Cardiac muscle cell (in vitro differentiated cells and primary cell): ENCODE results near the gene C17orf67. TPM values are rescaled to one million over a fixed set of nuclear protein-coding genes. Genes with fewer than 3 reads are reported as not detected.

Source experiments
- DNase-seq, 2 donors: peaks; one replicate each; pipeline versions ENCODE4 v3.0.0 to v3.0.0-alpha.2; 2010 to 2017; ENCODE audit warnings: low read depth in 1 of 2, low spot score in 1 of 2
- H3K27ac ChIP-seq: fragments of 200-600 bp; sonication (generic); 2 replicates; pipeline ENCODE4 v1.5.1; 2016
- H3K27me3 ChIP-seq: fragments of 200-600 bp; sonication (generic); 2 replicates; pipeline ENCODE4 v1.6.0; 2016; ENCODE audit warnings: control low read depth
- H3K36me3 ChIP-seq: fragments of 200-600 bp; sonication (generic); 2 replicates; pipeline ENCODE4 v1.5.1; 2016; ENCODE audit warnings: control low read depth
- H3K4me1 ChIP-seq: fragments of 200-600 bp; sonication (generic); 2 replicates; pipeline ENCODE4 v1.8.1; 2017; ENCODE audit warnings: low read depth, mild to moderate bottlenecking, mixed run types
- H3K4me3 ChIP-seq: fragments of 200-600 bp; sonication (generic); 2 replicates; pipeline ENCODE4 v1.5.1; 2016; ENCODE audit warnings: mild to moderate bottlenecking
- H3K9me3 ChIP-seq: fragments of 200-600 bp; sonication (generic); 2 replicates; pipeline ENCODE4 v1.5.1; 2017; ENCODE audit warnings: low read depth, mild to moderate bottlenecking, control low read depth
- CTCF ChIP-seq: IDR thresholded peaks from 2 replicates; pipeline ENCODE4 v1.5.1; 2012; ENCODE audit warnings: low read depth, mild to moderate bottlenecking, low read length
- polyA plus RNA-seq: library from polyadenylated mRNA; unstranded; fragments of >200 nt; fragmentation: Nextera tagmentation; extraction: Ambion mirVana; gene quantifications from 2 replicates; pipeline ENCODE4 v1.2.1, GENCODE V29; 2016
- total RNA-seq: library from RNA; depleted of rRNA; stranded (reverse); fragments of >200 nt; gene quantifications from 2 replicates; pipeline ENCODE4 v1.2.3, GENCODE V29; 2016

The C17orf67 gene
- total and polyA plus RNA-seq, 2 experiments from 2014 or later, result 0.74 to 2.6 TPM

- no peak overlapping the region for H3K4me3 ChIP-seq
- H3K36me3 ChIP-seq, result no peaks in the 10 kb centered on the region
- no peaks in the 10 kb centered on the region for H3K9me3 ChIP-seq
- no peak for TF ChIP-seq CTCF
- no peak overlapping the region for H3K27ac ChIP-seq
- no peak for DNase-seq
- H3K27me3 ChIP-seq, result no peaks in the 10 kb centered on the region
- no peaks in the 10 kb centered on the region for H3K4me1 ChIP-seq
These were observed 40.2 kb downstream of the C17orf67 start for GRCh38 chr17:56793531-56793930.

GRCh38 chr17:56792267-56792666 is 41.5 kb downstream of the C17orf67 start:
- no peak overlapping the region for H3K4me3 ChIP-seq
- no peak for DNase-seq
- no peaks in the 10 kb centered on the region for H3K36me3 ChIP-seq
- no peak for TF ChIP-seq CTCF
- H3K4me1 ChIP-seq, result no peaks in the 10 kb centered on the region
- no peaks in the 10 kb centered on the region for H3K27me3 ChIP-seq
- H3K27ac ChIP-seq, result no peak overlapping the region
- H3K9me3 ChIP-seq, result no peaks in the 10 kb centered on the region

- no peak for TF ChIP-seq CTCF
- no peak overlapping the region for H3K4me3 ChIP-seq
- no peak overlapping the region for H3K27ac ChIP-seq
- no peaks in the 10 kb centered on the region for H3K4me1 ChIP-seq
- H3K9me3 ChIP-seq, result no peaks in the 10 kb centered on the region
- DNase-seq, result peak in 1 of 2 donors; percentile 84
- no peaks in the 10 kb centered on the region for H3K27me3 ChIP-seq
- no peaks in the 10 kb centered on the region for H3K36me3 ChIP-seq
These were observed 46.7 kb downstream of the C17orf67 start for GRCh38 chr17:56786989-56787482.

- DNase-seq, result no peak
- Histone ChIP-seq H3K36me3 (no peaks in the 10 kb centered on the region), H3K4me3 (no peak overlapping the region), H3K27me3 (no peaks in the 10 kb centered on the region), H3K9me3 (no peaks in the 10 kb centered on the region), H3K27ac (no peak overlapping the region), H3K4me1 (no peaks in the 10 kb centered on the region)
- no peak for TF ChIP-seq CTCF
These were observed 47.6 kb downstream of the C17orf67 start for GRCh38 chr17:56785997-56786680.

- TF ChIP-seq CTCF, result no peak
- DNase-seq, result no peak
- no peaks in the 10 kb centered on the region for H3K4me1 ChIP-seq
- no peaks in the 10 kb centered on the region for H3K27me3 ChIP-seq
- no peak overlapping the region for H3K27ac ChIP-seq
- H3K4me3 ChIP-seq, result no peak overlapping the region
- H3K36me3 ChIP-seq, result no peaks in the 10 kb centered on the region
- no peaks in the 10 kb centered on the region for H3K9me3 ChIP-seq
These were observed 48.3 kb downstream of the C17orf67 start for GRCh38 chr17:56785405-56785804.
